ENCODE data around the gene UBTD1.
"Not testable (repeated sequence)": the region's sequence is repeated elsewhere in the genome, so short reads cannot be mapped to it uniquely, and the experiment has no call there.

UBTD1 gene

GRCh38 chr10:97514344-97514743 lies 15.6 kb downstream of the UBTD1 start:
- no peak for FAIRE-seq
- no peak for DNase-seq (ENCODE audit: low spot score)

- no peak for DNase-seq (ENCODE audit: low spot score)
- no peak for FAIRE-seq
Observed at GRCh38 chr10:97515271-97515978, 16.7 kb downstream of the UBTD1 start.

- no peak for DNase-seq (ENCODE audit: low spot score)
- no peak for FAIRE-seq
Observed at GRCh38 chr10:97517096-97517750, 18.5 kb downstream of the UBTD1 start.

- DNase-seq (ENCODE audit: low spot score), result no peak
- FAIRE-seq, result no peak
Observed at GRCh38 chr10:97517778-97518300, 19.1 kb downstream of the UBTD1 start.

- FAIRE-seq, result no peak
- DNase-seq (ENCODE audit: low spot score), result peak; percentile 68
Observed at GRCh38 chr10:97518301-97519043, 19.7 kb downstream of the UBTD1 start.

GRCh38 chr10:97519342-97519741 lies 20.6 kb downstream of the UBTD1 start:
- FAIRE-seq (no peak), DNase-seq (ENCODE audit: low spot score) (no peak)

GRCh38 chr10:97520520-97520919 lies 21.8 kb downstream of the UBTD1 start:
- FAIRE-seq (no peak), DNase-seq (ENCODE audit: low spot score) (no peak)

- no peak for FAIRE-seq
- no peak for DNase-seq (ENCODE audit: low spot score)
Observed at GRCh38 chr10:97520978-97521761, 22.4 kb downstream of the UBTD1 start.

GRCh38 chr10:97522071-97522470 lies 23.3 kb downstream of the UBTD1 start:
- no peak for FAIRE-seq
- no peak for DNase-seq (ENCODE audit: low spot score)

GRCh38 chr10:97522937-97523336 lies 24.2 kb downstream of the UBTD1 start:
- FAIRE-seq (no peak), DNase-seq (ENCODE audit: low spot score) (no peak)

GRCh38 chr10:97525086-97525485 lies 26.4 kb downstream of the UBTD1 start:
- DNase-seq (ENCODE audit: low spot score), result no peak

GRCh38 chr10:97525683-97526110 lies 27.0 kb downstream of the UBTD1 start:
- no peak for DNase-seq (ENCODE audit: low spot score)
- FAIRE-seq, result no peak

More at GRCh38 chr10:97525086-97525485, 26.4 kb downstream of the UBTD1 start:
- FAIRE-seq, result no peak

- FAIRE-seq; DNase-seq (ENCODE audit: low spot score): not testable (repeated sequence)
Observed at GRCh38 chr10:97528876-97529275, 30.2 kb downstream of the UBTD1 start.

GRCh38 chr10:97529685-97530465 lies 31.2 kb downstream of the UBTD1 start:
- FAIRE-seq (no peak), DNase-seq (ENCODE audit: low spot score) (no peak)

GRCh38 chr10:97531401-97531986 lies 32.8 kb downstream of the UBTD1 start:
- no peak for FAIRE-seq

GRCh38 chr10:97532935-97533671 lies 34.4 kb downstream of the UBTD1 start:
- FAIRE-seq, result no peak
- no peak for DNase-seq (ENCODE audit: low spot score)

More at GRCh38 chr10:97531401-97531986, 32.8 kb downstream of the UBTD1 start:
- DNase-seq (ENCODE audit: low spot score), result no peak

- FAIRE-seq (no peak), DNase-seq (ENCODE audit: low spot score) (no peak)
Observed at GRCh38 chr10:97533888-97534287, 35.2 kb downstream of the UBTD1 start.

- FAIRE-seq (no peak), DNase-seq (ENCODE audit: low spot score) (no peak)
Observed at GRCh38 chr10:97534746-97535367, 36.1 kb downstream of the UBTD1 start.

Measured in urothelium cell line (cell line).